Naive thymus-derived CD4-positive, alpha-beta T cell (primary cell): ENCODE results near the gene YAE1. TPM values are rescaled to one million over a fixed set of nuclear protein-coding genes. Genes with fewer than 3 reads are reported as not detected.

Experiments used
- polyA plus RNA-seq, 2 donors: library from polyadenylated mRNA; unstranded; fragments of 300-500 nt; fragmentation: Illumina TruSeq; gene quantifications; one replicate each; pipeline ENCODE4 v1.2.3, GENCODE V29; 2021
- total RNA-seq, 6 experiments: library from RNA in 5 of 6; stranded (reverse) in 5 of 6; gene quantifications; 1 replicate in 5 of 6; 2 replicates in 1 of 6; pipeline ENCODE4 v1.2.3 and lab custom pipeline; 2021 to 2026

The YAE1 gene
- total and polyA plus RNA-seq, 7 experiments from 2014 or later = 10.2 to 34.2 (median 18.9) TPM

Other genes starting within 250 kb of the YAE1 start
- gene RALA, start 57.2 kb downstream of the YAE1 start, total RNA-seq = 10 to 100 TPM; 24.8 to 48.2 (median 32.8) TPM
- gene RALA, start 57.2 kb downstream of the YAE1 start, polyA plus RNA-seq = 10 to 100 TPM; 40.2 to 44.3 TPM